Endothelial cell of umbilical vein (primary cell): ENCODE data around the gene COL28A1. TPM values are rescaled to one million over a fixed set of nuclear protein-coding genes. Genes with fewer than 3 reads are reported as not detected.
"Not testable (repeated sequence)": the region's sequence is repeated elsewhere in the genome, so short reads cannot be mapped to it uniquely, and the experiment has no call there.

Experiments used
- BruUV-seq: library from RNA; stranded (reverse); fragments of 400-500 nt; replicated peaks from 2 replicates; lab custom pipeline; 2021; lab: Mats Ljungman, UMichigan
- CTCF ChIA-PET: fragments of 300-600, 350-600 bp; sonication (Branson Sonifier 250); formaldehyde crosslinking; loops from one replicate; lab custom pipeline; 2021; ENCODE audit warnings: antibody characterized with exemption, inconsistent platforms; lab: Charles Lee
- POLR2A ChIA-PET: fragments of 300-600, 350-600 bp; sonication (Branson Sonifier 250); formaldehyde crosslinking; loops from one replicate; lab custom pipeline; 2021; ENCODE audit warnings: antibody characterized with exemption, inconsistent platforms; lab: Charles Lee
- DNase-seq: peaks from one replicate; pipeline ENCODE4 v3.0.0-alpha.2; 2011; ENCODE audit warnings: low read depth, low spot score
- FAIRE-seq: peaks from 2 replicates; lab custom pipeline; 2011; peaks lifted over from hg19 to GRCh38; lab: Jason Lieb, UNC
- H2AFZ ChIP-seq: 2 replicates; pipeline ENCODE4 v1.6.0; 2012; ENCODE audit warnings: low read depth, low read length, control low read depth, inconsistent platforms
- H3K27ac ChIP-seq: 2 replicates; pipeline ENCODE4 v1.5.1; 2011; ENCODE audit warnings: low read depth, mild to moderate bottlenecking, control low read depth, low read length, moderate library complexity; ENCODE audit not compliant: insufficient read depth
- H3K27me3 ChIP-seq, 2 experiments: 2 replicates each; pipeline versions ENCODE4 v1.6.0 to v1.6.1; 2011; ENCODE audit warnings: low read length in 2 of 2, mixed read lengths in 1 of 2; ENCODE audit not compliant: control insufficient read depth in 2 of 2, insufficient read depth in 2 of 2
- H3K36me3 ChIP-seq, 2 experiments: 2 replicates in 1 of 2; 3 replicates in 1 of 2; pipeline ENCODE4 v1.5.1; 2011; ENCODE audit warnings: low read length in 2 of 2, mild to moderate bottlenecking in 1 of 2, moderate library complexity in 1 of 2; ENCODE audit not compliant: control insufficient read depth in 2 of 2, insufficient read depth in 2 of 2; ENCODE audit errors: extremely low read depth in 1 of 2
- H3K4me1 ChIP-seq: 3 replicates; pipeline ENCODE4 v1.5.1; 2011; ENCODE audit warnings: mild to moderate bottlenecking, low read length; ENCODE audit not compliant: control insufficient read depth, insufficient read depth; ENCODE audit errors: extremely low read depth
- H3K4me2 ChIP-seq: 2 replicates; pipeline ENCODE4 v1.6.1; 2011; ENCODE audit warnings: low read length, control low read depth, mixed read lengths; ENCODE audit not compliant: insufficient read depth
- H3K4me3 ChIP-seq, 3 experiments: fragments of 200-600 bp in 1 of 3; sonication (generic), shearing (Covaris generic) in 1 of 3; replicated peaks in 1 of 3; 2 replicates each; pipeline ENCODE4 v1.5.1; 2011 to 2016; ENCODE audit warnings: control low read depth in 3 of 3, low read length in 3 of 3, mild to moderate bottlenecking in 2 of 3, inconsistent platforms in 1 of 3, low read depth in 1 of 3, moderate library complexity in 1 of 3; ENCODE audit not compliant: insufficient read depth in 1 of 3
- H3K79me2 ChIP-seq: 2 replicates; pipeline ENCODE4 v1.6.0; 2012; ENCODE audit warnings: low read length, inconsistent platforms; ENCODE audit not compliant: control insufficient read depth, insufficient read depth
- H3K9ac ChIP-seq: replicated peaks from 2 replicates; pipeline ENCODE3; 2011; ENCODE audit warnings: low read length, control low read depth; ENCODE audit not compliant: insufficient read depth; ENCODE audit errors: extremely low read depth
- H3K9me1 ChIP-seq: replicated peaks from 3 replicates; pipeline ENCODE4 v1.6.0; 2011; ENCODE audit warnings: mild to moderate bottlenecking, low read length; ENCODE audit not compliant: control insufficient read depth, insufficient read depth; ENCODE audit errors: extremely low read depth
- H3K9me3 ChIP-seq: replicated peaks from 2 replicates; pipeline ENCODE4 v1.5.1; 2012; ENCODE audit warnings: low read length, inconsistent platforms; ENCODE audit not compliant: control insufficient read depth, insufficient read depth
- H4K20me1 ChIP-seq: replicated peaks from 2 replicates; pipeline ENCODE3; 2011; ENCODE audit warnings: mild to moderate bottlenecking, low read length; ENCODE audit not compliant: control insufficient read depth, insufficient read depth; ENCODE audit errors: extremely low read depth
- CTCF ChIP-seq, 2 donors: IDR thresholded peaks; 1 replicate in 1 of 2; 2 replicates in 1 of 2; pipeline ENCODE4 v1.5.1; 2011; ENCODE audit warnings: low read length in 2 of 2, mild to moderate bottlenecking in 2 of 2, moderate library complexity in 2 of 2, control low read depth in 1 of 2, inconsistent platforms in 1 of 2, low read depth in 1 of 2; ENCODE audit not compliant: insufficient read depth in 1 of 2; ENCODE audit errors: extremely low read depth in 1 of 2
- EZH2 ChIP-seq: IDR thresholded peaks from 2 replicates; pipeline ENCODE4 v1.6.1; 2012; ENCODE audit warnings: borderline replicate concordance, low read depth, mild to moderate bottlenecking, moderate library complexity, low read length, inconsistent platforms; ENCODE audit not compliant: severe bottlenecking
- FOS ChIP-seq: IDR thresholded peaks from 2 replicates; pipeline ENCODE4 v1.6.1; 2011; ENCODE audit warnings: mild to moderate bottlenecking, low read length, moderate library complexity, borderline replicate concordance; ENCODE audit not compliant: insufficient read depth
- GATA2 ChIP-seq: IDR thresholded peaks from 2 replicates; pipeline ENCODE4 v1.7.0; 2011; ENCODE audit warnings: low read depth, mild to moderate bottlenecking, moderate library complexity, mixed read lengths, low read length; ENCODE audit not compliant: insufficient read length, insufficient read depth
- JUN ChIP-seq: IDR thresholded peaks from 2 replicates; pipeline ENCODE4 v1.6.1; 2011; ENCODE audit warnings: borderline replicate concordance, low read depth; ENCODE audit not compliant: insufficient read length, insufficient read depth
- MAX ChIP-seq: IDR thresholded peaks from 2 replicates; pipeline ENCODE4 v1.6.1; 2011; ENCODE audit not compliant: insufficient read depth, insufficient read length
- MYC ChIP-seq: IDR thresholded peaks from one replicate; pipeline ENCODE4 v1.6.1; 2011; ENCODE audit warnings: mild to moderate bottlenecking, low read depth, low read length
- POLR2A ChIP-seq: IDR thresholded peaks from 2 replicates; pipeline ENCODE4 v1.6.1; 2012; ENCODE audit warnings: low read depth, mild to moderate bottlenecking, control low read depth, low read length
- POLR2AphosphoS5 ChIP-seq: IDR thresholded peaks from 2 replicates; pipeline ENCODE4 v1.6.1; 2012; ENCODE audit warnings: low read depth, mild to moderate bottlenecking, control low read depth, low read length, moderate library complexity; ENCODE audit not compliant: insufficient read depth
- dilution Hi-C: fragments of 300-500 bp; cut with MboI; formaldehyde crosslinking; loops from one replicate; pipeline ENCODE4 v1.15.0; 2019; ENCODE audit warnings: low sequenced_read_pairs; ENCODE audit not compliant: extremely low pct_ligation_motif_present
- intact Hi-C: fragments of 100-400 bp; cut with micrococcal nuclease; formaldehyde crosslinking; loops from one replicate; pipeline ENCODE4 v1.10.0; 2022
- polyA plus RNA-seq, 4 experiments: library from polyadenylated mRNA; depleted of rRNA in 3 of 4; stranded (reverse) in 3 of 4; unstranded in 1 of 4; fragments of >200 nt; gene quantifications; 2 replicates each; pipeline versions ENCODE4 v1.2.1 to v1.2.3, GENCODE V29; 2011 to 2012; ENCODE audit warnings: missing spikeins in 1 of 4
- total RNA-seq: library from RNA; stranded (reverse); gene quantifications from 2 replicates; pipeline ENCODE4 v1.2.3, GENCODE V29; 2021

Gene COL28A1
- total and polyA plus RNA-seq, 2 donors (not counting 3 experiments of a cell fraction or from before 2014, with no cell fraction given) = not detected

- intact Hi-C loops = no loop called here
- no peak for FAIRE-seq
- Histone ChIP-seq H3K27me3 (no peaks in the 10 kb centered on the region), H3K36me3 (no peaks in the 10 kb centered on the region), H3K9ac (no peak overlapping the region), H3K4me2 (no peak overlapping the region), H3K79me2 (no peaks in the 10 kb centered on the region), H3K27ac (no peak overlapping the region), H2AFZ (no peak overlapping the region), H3K4me3 (no peak overlapping the region), H3K9me3 (no peaks in the 10 kb centered on the region), H4K20me1 (no peaks in the 10 kb centered on the region), H3K9me1 (no peaks in the 10 kb centered on the region), H3K4me1 (no peaks in the 10 kb centered on the region)
- POLR2A ChIA-PET = no interaction called here
- CTCF ChIA-PET = no interaction called here
- no TSS peak for BruUV-seq
- no peak for DNase-seq
- dilution Hi-C loops = no loop called here
- TF ChIP-seq FOS (no peak), POLR2AphosphoS5 (no peak), POLR2A (no peak), GATA2 (no peak), EZH2 (no peak), MYC (no peak), JUN (no peak), CTCF (IDR thresholded peaks at IDR 0.05; ENCODE audit: extremely low read depth in 1 of 2, insufficient read depth in 1 of 2, low read depth in 1 of 2, low read length in 2 of 2) (no peak), MAX (no peak)
These were observed 139.9 kb downstream of the COL28A1 start for GRCh38 chr7:7395785-7396184.

- intact Hi-C loops, H2AFZ ChIP-seq, H3K9ac ChIP-seq, H3K27me3 ChIP-seq, BruUV-seq, H4K20me1 ChIP-seq, CTCF ChIA-PET, DNase-seq, H3K9me1 ChIP-seq, FAIRE-seq, H3K79me2 ChIP-seq, H3K4me2 ChIP-seq, H3K4me3 ChIP-seq, POLR2A ChIA-PET, dilution Hi-C loops, H3K36me3 ChIP-seq, H3K4me1 ChIP-seq, H3K27ac ChIP-seq, H3K9me3 ChIP-seq: not testable (repeated sequence)
These were observed 147.5 kb downstream of the COL28A1 start for GRCh38 chr7:7388164-7388563.
